DMS79 treated with DMSO at 0.1 percent for 48 hours (cell line): ENCODE results near the gene IBA57.

Experiments used
- DNase-seq: peaks from one replicate; lab custom pipeline; 2025; lab: John Stamatoyannopoulos, UW

Gene IBA57

GRCh38 chr1:228190778-228191177 is 25.2 kb downstream of the IBA57 start:
- DNase-seq = no peak

GRCh38 chr1:228194436-228194835 is 28.8 kb downstream of the IBA57 start:
- no peak for DNase-seq

GRCh38 chr1:228194921-228195812 is 29.6 kb downstream of the IBA57 start:
- no peak for DNase-seq

- no peak for DNase-seq
These were observed 32.0 kb downstream of the IBA57 start for GRCh38 chr1:228197555-228198147.

- no peak for DNase-seq
These were observed 33.5 kb downstream of the IBA57 start for GRCh38 chr1:228198977-228199590.

GRCh38 chr1:228204958-228205357 is 39.4 kb downstream of the IBA57 start:
- no peak for DNase-seq

- peak; percentile 5 for DNase-seq
These were observed 40.2 kb downstream of the IBA57 start for GRCh38 chr1:228205526-228206436.

GRCh38 chr1:228206582-228207351 is 41.2 kb downstream of the IBA57 start:
- no peak for DNase-seq

GRCh38 chr1:228207381-228207810 is 41.8 kb downstream of the IBA57 start:
- DNase-seq = no peak

- DNase-seq = no peak
These were observed 42.5 kb downstream of the IBA57 start, which contains the start of gene OBSCN for GRCh38 chr1:228207851-228208821. OBSCN (plus strand) TSS chr1:228208044; CDS start chr1:228211784, 3,740 bp downstream.

GRCh38 chr1:228208831-228209551 is 43.4 kb downstream of the IBA57 start:
- no peak for DNase-seq

GRCh38 chr1:228209657-228210056 is 44.1 kb downstream of the IBA57 start:
- DNase-seq = no peak

- no peak for DNase-seq
These were observed 44.6 kb downstream of the IBA57 start for GRCh38 chr1:228210076-228210651.

- no peak for DNase-seq
These were observed 45.3 kb downstream of the IBA57 start for GRCh38 chr1:228210712-228211530.

- no peak for DNase-seq
These were observed 46.2 kb downstream of the IBA57 start for GRCh38 chr1:228211531-228212414.

GRCh38 chr1:228212415-228212965 is 46.9 kb downstream of the IBA57 start:
- no peak for DNase-seq
